GM19043 (cell line): ENCODE results near the gene KIF13A.
"Not testable (repeated sequence)": the region's sequence is repeated elsewhere in the genome, so short reads cannot be mapped to it uniquely, and the experiment has no call there.

Experiments used
- ATAC-seq: cut with Tn5 transposase; IDR thresholded peaks from one replicate; pipeline ENCODE4 v1.9.1; 2021; ENCODE audit warnings: low read depth; ENCODE audit not compliant: unreplicated experiment

Gene KIF13A

GRCh38 chr6:17999425-17999824, 12.0 kb upstream of the KIF13A start:
- no peak for ATAC-seq

- ATAC-seq = no peak
Observed at GRCh38 chr6:17998442-17998841, 11.0 kb upstream of the KIF13A start.

DNA sequence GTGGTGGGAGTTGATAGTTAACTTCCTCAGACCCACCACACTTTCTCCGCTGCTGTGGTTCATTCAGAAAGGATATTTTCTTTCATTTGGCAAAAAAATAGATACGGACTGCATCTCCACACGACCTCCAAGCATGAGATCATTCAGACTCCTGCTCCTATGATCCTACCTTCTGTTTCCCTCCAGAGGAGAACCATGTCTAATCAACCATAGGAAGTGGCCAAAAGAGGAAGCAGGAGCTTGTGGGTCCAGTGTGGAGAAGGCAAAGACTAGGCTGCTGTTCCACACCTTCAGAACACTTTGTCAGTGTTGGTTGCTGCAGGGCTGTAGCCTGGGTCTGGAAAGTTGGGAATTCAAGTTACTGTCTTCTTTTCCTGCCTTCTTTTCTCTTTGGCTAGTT, 10.6 kb upstream of the KIF13A start:
- no peak for ATAC-seq

DNA sequence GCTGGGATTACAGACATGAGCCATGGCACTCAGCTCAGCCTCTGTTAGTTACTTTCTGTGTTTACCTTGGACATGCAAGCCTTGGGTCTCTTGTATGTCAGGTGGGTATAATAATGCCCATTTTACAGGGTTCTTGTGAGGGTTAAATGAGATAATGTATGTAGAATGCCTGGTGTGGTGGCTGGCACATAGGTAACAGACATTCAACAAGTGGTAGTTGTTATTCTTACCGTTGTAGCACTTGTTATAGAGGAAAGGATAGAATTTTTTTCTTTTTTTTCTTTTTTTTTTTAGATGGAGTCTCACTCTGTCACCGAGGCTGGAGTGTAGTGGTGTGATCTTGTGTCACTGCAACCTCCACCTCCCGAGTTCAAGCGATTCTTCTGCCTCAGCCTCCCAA, 8.0 kb upstream of the KIF13A start:
- ATAC-seq = no peak

GRCh38 chr6:17994019-17994418, 6.6 kb upstream of the KIF13A start:
- no peak for ATAC-seq

- ATAC-seq = no peak
Observed at GRCh38 chr6:17988422-17988944, 1.0 kb upstream of the KIF13A start.

DNA sequence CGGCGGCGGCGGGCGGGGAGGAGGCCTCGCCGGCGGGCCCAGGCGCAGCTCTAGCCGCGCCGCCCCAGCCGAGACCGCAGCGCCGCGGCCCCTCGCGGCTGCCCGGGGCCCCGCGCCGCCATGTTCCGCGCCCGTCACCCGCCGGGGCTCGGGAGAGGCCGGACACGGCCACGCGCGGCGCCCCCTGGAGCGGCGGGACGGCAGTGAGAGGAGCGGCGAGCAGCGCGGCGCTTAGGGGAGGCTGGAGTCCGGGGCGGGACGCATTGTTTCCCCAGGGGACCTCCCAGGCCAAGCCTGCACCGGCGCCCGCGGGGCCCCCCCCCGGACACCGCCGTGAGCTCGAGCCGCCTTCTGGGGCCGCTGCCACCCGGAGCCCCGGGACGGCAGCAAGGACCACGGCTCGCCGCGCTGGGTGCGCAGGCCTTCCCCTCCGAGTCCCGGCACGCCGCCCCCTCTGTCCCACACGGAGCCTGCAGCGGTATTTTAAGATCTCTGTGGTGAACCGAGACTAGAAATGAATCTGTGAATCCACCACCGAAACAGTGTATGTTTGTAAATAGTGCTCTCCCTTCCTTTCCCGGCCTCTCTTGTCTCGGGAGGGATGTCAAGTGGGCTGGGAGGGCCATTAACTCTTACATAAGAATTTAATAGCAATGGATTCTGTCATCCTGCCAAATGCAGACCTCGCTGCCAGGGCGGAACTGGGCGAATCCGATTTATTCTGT, 424 bp upstream of the KIF13A start:
- ATAC-seq = peak; percentile 74

DNA sequence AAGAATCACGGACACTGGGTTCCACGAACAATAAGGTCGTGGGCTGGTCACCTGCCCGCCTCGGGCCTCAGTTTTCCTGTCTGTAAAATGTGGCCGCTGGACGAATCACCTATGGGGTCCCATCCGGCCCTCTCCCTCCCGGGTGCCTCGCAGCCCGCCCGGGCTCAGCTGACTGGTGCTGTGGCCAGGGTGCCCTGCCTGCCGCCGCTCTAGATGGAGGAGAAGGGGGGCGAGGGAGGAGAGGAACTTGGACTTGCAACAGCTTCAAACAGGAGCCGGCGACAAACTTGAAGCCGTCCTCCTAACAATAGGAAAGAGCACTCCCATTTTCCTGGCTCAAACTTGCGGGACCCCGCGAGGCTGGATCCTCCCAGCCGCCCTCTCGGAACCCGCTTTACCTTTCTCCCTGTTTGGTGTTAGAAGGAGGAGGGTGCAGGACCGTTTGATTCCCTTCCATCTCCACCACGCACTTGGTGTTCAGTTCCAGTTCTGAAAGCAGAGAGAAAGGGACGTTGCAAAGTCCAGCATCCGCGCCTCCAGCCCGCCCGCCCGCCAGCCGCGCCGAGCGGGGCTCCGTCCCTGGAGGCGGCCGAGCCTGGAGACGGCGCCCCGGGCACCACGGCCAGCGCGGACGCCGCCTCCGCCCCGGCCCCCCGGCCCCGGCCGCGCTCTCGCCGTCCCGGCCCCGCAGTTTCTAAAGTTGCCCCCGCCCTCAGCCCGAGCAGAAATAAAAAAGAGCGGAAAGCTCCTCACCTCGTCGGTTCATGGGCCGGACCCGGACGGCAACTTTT, 584 bp downstream of the KIF13A start:
- peak; percentile 11 for ATAC-seq

DNA sequence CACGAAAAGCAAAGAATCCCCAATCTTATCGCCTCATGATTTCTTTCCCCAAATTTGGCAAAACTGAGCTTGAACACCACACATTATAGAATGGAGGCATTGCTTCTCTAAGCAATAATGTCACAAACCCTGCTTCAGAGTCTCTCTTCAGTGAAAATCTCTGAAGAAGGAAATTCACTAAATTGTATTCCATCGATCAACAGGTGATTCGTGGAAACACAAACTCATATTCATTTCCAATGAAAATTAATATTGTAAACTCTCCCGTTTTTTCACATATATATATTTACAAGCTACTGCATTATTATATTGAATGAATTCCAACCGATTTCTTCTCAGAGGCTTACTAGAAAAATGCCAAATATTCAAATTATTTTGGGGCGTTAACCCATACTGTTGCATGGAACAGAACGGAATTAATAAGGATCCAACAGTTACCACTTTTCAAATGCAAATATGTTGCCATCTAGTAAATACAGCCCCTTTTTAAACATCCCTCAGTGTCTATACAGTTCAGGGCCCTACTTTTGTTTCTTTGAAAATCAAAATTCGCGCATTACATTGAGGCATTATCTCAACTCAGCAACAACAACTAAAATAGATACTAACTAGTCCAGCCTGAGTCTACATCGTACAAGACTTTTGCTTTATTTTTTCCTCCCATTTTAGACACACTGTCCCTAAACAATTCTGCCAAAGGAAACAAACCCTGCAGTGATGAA, 1.3 kb downstream of the KIF13A start:
- ATAC-seq = no peak

DNA sequence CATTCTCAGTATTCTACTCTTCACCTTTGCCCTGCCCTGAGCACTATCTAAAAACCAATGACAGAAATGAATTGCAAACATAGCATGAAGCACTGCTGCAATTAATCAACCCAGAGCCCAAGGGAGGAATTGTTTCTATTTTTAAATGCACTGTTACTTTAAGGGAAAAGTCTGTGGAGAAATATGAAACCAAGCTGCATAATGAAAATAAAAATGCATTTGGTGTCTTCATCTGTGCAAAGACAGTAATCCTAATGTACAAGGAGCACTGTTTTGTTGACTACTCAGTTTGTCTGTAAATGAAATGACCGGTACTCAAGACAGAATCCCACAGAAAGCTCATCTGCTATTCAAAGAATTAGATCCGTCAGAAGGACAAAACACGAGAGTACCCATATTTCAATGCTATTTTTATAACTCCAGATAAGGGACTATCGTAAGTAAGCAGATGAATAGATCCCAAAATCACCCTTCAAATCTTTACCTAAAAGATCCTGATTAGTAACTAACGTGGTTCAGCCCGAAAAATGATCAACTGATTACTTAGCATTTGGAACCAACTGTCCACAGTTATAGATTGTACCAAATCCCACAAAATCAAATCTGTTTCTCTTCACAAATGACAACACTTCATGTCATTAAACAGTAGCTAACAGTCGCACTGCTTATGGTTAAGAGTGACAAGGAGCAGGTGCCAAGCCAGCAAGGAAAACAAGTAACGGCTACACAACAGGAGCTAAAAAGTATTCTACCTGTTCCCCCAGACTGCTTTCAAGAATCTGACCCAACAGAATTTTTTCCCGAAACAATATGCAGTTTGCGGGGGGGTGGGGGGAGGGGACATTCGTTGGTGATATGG, 2.4 kb downstream of the KIF13A start:
- ATAC-seq = no peak

- ATAC-seq = no peak
Observed at GRCh38 chr6:17984399-17984798, 3.0 kb downstream of the KIF13A start.

DNA sequence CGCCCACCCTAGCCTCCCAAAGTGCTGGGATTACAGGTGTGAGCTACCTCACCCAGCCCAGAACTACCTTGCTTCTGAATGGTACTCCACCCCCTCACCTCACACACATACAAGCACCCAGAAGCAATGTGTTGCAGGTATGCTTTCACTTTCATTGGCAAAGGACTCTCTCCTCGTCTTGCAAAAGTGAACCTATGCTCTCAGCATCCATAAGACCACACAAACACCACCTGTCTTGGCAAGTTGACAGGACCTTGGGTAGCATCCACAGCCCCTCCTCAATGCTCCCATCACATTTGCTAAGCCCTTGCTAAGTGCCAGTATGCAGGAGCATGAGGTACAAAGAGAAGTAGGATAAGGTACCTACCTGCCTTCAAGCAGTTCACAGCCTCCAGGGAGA, 3.7 kb downstream of the KIF13A start:
- ATAC-seq = no peak

GRCh38 chr6:17980329-17980728, 7.1 kb downstream of the KIF13A start:
- no peak for ATAC-seq

DNA sequence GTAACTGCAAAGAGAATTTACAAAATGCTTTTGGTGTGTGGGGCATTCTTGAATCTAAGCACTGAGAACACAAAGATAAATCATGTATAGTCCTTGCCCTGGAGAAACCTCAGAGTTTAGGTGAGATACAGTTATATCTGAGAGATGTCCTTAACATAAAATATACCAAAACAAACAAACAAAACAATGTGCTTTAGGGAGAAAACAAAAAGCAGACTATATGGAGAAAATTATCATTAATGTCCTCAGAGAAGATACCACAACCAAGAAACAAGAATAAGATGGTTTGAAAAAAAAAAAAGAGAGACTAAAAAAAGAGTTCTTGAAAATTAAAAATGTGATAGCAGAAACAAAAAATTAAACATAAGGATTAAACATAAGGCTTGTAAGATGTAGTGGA, 8.0 kb downstream of the KIF13A start:
- no peak for ATAC-seq

DNA sequence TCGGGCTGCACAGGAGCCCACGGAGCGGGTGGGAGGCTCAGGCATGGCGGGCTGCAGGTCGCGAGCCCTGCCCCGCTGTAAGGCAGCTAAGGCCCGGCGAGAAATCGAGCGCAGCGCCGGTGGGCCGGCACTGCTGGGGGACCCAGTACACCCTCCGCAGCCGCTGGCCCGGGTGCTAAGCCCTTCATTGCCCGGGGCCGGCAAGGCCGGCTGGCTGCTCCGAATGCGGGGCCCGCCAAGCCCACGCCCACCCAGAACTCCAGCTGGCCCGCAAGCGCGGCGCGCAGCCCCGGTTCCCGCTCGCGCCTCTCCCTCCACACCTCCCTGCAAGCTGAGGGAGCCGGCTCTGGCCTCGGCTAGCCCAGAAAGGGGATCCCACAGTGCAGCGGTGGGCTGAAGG, 11.2 kb downstream of the KIF13A start:
- ATAC-seq = not testable (repeated sequence)

GRCh38 chr6:17974570-17975368, 12.7 kb downstream of the KIF13A start:
- ATAC-seq = no peak

- ATAC-seq = no peak
Observed at GRCh38 chr6:17972978-17973622, 14.3 kb downstream of the KIF13A start.

- ATAC-seq = no peak
Observed at GRCh38 chr6:17972074-17972952, 15.1 kb downstream of the KIF13A start.
